Esophagus muscularis mucosa (tissue), 4 donors: ENCODE measurements around the gene DPH3. TPM values are rescaled to one million over a fixed set of nuclear protein-coding genes. Genes with fewer than 3 reads are reported as not detected.

ENCODE experiments used
- DNase-seq: peaks from one replicate; pipeline ENCODE4 v3.0.0-alpha.2; 2017; ENCODE audit errors: extremely low spot score
- H3K27ac ChIP-seq, 4 donors: fragments of 200-600 bp; sonication (generic); replicated peaks in 1 of 4; 1 replicate in 3 of 4; 2 replicates in 1 of 4; pipeline ENCODE4 v1.5.1; 2016 to 2019; ENCODE audit warnings: mild to moderate bottlenecking in 1 of 4
- H3K27me3 ChIP-seq, 4 donors: fragments of 200-600 bp; sonication (generic); one replicate each; pipeline versions ENCODE4 v1.5.1 to v1.6.0; 2016 to 2019
- H3K36me3 ChIP-seq, 4 donors: fragments of 200-600 bp; sonication (generic); one replicate each; pipeline ENCODE4 v1.5.1; 2016 to 2019
- H3K4me1 ChIP-seq, 4 donors: fragments of 200-600 bp; sonication (generic); one replicate each; pipeline ENCODE4 v1.5.1; 2016 to 2019
- H3K4me3 ChIP-seq, 4 donors: fragments of 200-600 bp; sonication (generic); 1 replicate in 2 of 4; 2 replicates in 2 of 4; pipeline ENCODE4 v1.5.1; 2016 to 2019; ENCODE audit warnings: mild to moderate bottlenecking in 4 of 4, moderate library complexity in 1 of 4
- H3K9me3 ChIP-seq, 4 donors: fragments of 200-600 bp; sonication (generic); 1 replicate in 3 of 4; 2 replicates in 1 of 4; pipeline ENCODE4 v1.5.1; 2016 to 2019
- CTCF ChIP-seq, 3 experiments: fragments of 200-600 bp in 2 of 3; fragments of 450-650 bp in 1 of 3; sonication (generic) in 2 of 3; IDR thresholded peaks; one replicate each; pipeline ENCODE4 v1.5.1; 2017 to 2019; ENCODE audit warnings: antibody characterized with exemption in 3 of 3, mild to moderate bottlenecking in 2 of 3, moderate library complexity in 1 of 3
- EP300 ChIP-seq: sonication (generic); formaldehyde crosslinking; IDR thresholded peaks from one replicate; pipeline ENCODE4 v1.6.1; 2017; ENCODE audit warnings: antibody characterized with exemption
- POLR2A ChIP-seq: fragments of 450-650 bp; IDR thresholded peaks from one replicate; pipeline ENCODE4 v1.6.1; 2017; ENCODE audit warnings: antibody characterized with exemption, moderate library complexity, mild to moderate bottlenecking, low read depth
- POLR2AphosphoS5 ChIP-seq, 2 donors: sonication (generic); formaldehyde crosslinking; IDR thresholded peaks; one replicate each; pipeline ENCODE4 v1.6.1; 2017; ENCODE audit warnings: antibody characterized with exemption in 2 of 2
- WGBS: methylation state at CpG from one replicate; pipeline ENCODE4 v1.1.5; 2018; 5-methylcytosine and 5-hydroxymethylcytosine counted together
- intact Hi-C: fragments of 100-400 bp; cut with DNase I; formaldehyde crosslinking; loops from one replicate; pipeline ENCODE4 v1.15.1; 2023
- total RNA-seq, 4 donors: library from RNA; depleted of rRNA; stranded (reverse); fragments of >200 nt; gene quantifications; one replicate each; pipeline versions ENCODE4 v1.1.0 to v1.2.1, GENCODE V29; 2016

Gene DPH3
- total RNA-seq, 4 donors from 2014 or later: 27.2 to 50.7 (median 37.6) TPM

GRCh38 chr3:16211176-16211904 lies 53.4 kb downstream of the DPH3 start:
- Histone ChIP-seq H3K9me3 (no peaks in the 10 kb centered on the region), H3K27ac (no peak overlapping the region), H3K36me3 (peaks cover 4 to 74% (median 28%) of the 10 kb centered on the region in 4 donors), H3K4me1 (no peaks in the 10 kb centered on the region), H3K4me3 (no peak overlapping the region), H3K27me3 (no peaks in the 10 kb centered on the region)
- intact Hi-C loops: no loop called here
- DNase-seq: no peak
- TF ChIP-seq POLR2A (no peak), POLR2AphosphoS5 (IDR thresholded peaks at IDR 0.05) (no peak), CTCF (IDR thresholded peaks at IDR 0.05) (no peak), EP300 (no peak)
- 83% methylated on average over 9 of the region's 9 CpGs for WGBS

Other genes with a start within 250 kb of the DPH3 start
- 100 to 1,000 TPM in 3 of 4 donors, 10 to 100 TPM in 1; 76.0 to 320 (median 135) TPM for gene GALNT15, start 90.3 kb downstream of the DPH3 start, total RNA-seq
- gene OXNAD1, start 269 bp upstream of the DPH3 start, total RNA-seq: 10 to 100 TPM in 2 of 4 donors, 1 to 10 TPM in 2; 6.7 to 13.3 (median 10.2) TPM
- 100 to 1,000 TPM in 2 of 4 donors, 10 to 100 TPM in 2; 79.7 to 142 (median 104) TPM for gene RFTN1, start 248.8 kb upstream of the DPH3 start, total RNA-seq